Neuron (in vitro differentiated cells): ENCODE measurements around the gene BOLA2B.
"Not testable (repeated sequence)": the region's sequence is repeated elsewhere in the genome, so short reads cannot be mapped to it uniquely, and the experiment has no call there.

Experiments used
- H2AFZ ChIP-seq: one replicate; pipeline ENCODE4 v1.6.1; 2013; ENCODE audit warnings: low read depth, mild to moderate bottlenecking, inconsistent platforms, low read length, moderate library complexity
- H3K27me3 ChIP-seq: one replicate; pipeline ENCODE4 v1.6.1; 2013; ENCODE audit warnings: low read length; ENCODE audit not compliant: insufficient read depth
- H3K36me3 ChIP-seq: one replicate; pipeline ENCODE4 v1.6.1; 2013; ENCODE audit warnings: low read length; ENCODE audit not compliant: insufficient read depth
- H3K4me1 ChIP-seq: one replicate; pipeline ENCODE4 v1.6.1; 2013; ENCODE audit warnings: low read length; ENCODE audit not compliant: insufficient read depth
- H3K4me3 ChIP-seq: 2 replicates; pipeline ENCODE4 v1.5.1; 2013; ENCODE audit warnings: mild to moderate bottlenecking, low read length, moderate library complexity
- H3K9me3 ChIP-seq: one replicate; pipeline ENCODE4 v1.6.1; 2013; ENCODE audit warnings: low read length

BOLA2B gene

GRCh38 chr16:30193615-30194014, at the start of gene BOLA2B, which contains the start of gene SLX1A:
Gene BOLA2B, minus strand, starts transcription at chr16:30193666. Its CDS starts 71 bp downstream, at chr16:30193595.
Gene SLX1A, plus strand, starts transcription at chr16:30193875. Its CDS starts 210 bp downstream, at chr16:30194085.
- H3K4me3 ChIP-seq, result peak within 1 kb of the TSS; percentile 52
- H3K9me3 ChIP-seq, H2AFZ ChIP-seq, H3K4me1 ChIP-seq, H3K36me3 ChIP-seq, H3K27me3 ChIP-seq: not testable (repeated sequence)

DNA sequence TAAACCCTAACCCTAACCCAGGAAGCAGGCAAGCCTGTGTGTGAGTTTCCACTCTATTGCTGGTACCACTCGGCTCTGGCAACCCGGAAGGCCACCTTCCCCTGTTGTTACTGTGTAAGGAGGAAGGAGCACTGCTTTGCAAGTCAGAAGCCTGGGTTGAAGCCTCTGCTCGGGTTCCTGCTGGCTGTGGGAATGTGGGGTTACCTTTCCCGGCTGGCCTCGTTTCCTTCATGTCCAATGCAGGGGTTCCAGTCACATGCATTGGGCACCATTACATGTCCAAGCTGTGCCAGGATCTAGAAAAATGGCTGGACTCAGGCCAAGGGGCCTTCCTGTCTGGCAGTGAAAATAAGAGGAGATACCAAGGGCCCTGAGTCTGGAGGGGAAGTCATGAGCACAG, 23.6 kb upstream of the BOLA2B start:
- not testable (repeated sequence) for H3K4me3 ChIP-seq, H3K4me1 ChIP-seq, H3K27me3 ChIP-seq, H3K9me3 ChIP-seq, H3K36me3 ChIP-seq, H2AFZ ChIP-seq

GRCh38 chr16:30211414-30211813, 17.9 kb upstream of the BOLA2B start:
- not testable (repeated sequence) for H3K27me3 ChIP-seq, H3K36me3 ChIP-seq, H3K9me3 ChIP-seq, H2AFZ ChIP-seq, H3K4me3 ChIP-seq, H3K4me1 ChIP-seq

DNA sequence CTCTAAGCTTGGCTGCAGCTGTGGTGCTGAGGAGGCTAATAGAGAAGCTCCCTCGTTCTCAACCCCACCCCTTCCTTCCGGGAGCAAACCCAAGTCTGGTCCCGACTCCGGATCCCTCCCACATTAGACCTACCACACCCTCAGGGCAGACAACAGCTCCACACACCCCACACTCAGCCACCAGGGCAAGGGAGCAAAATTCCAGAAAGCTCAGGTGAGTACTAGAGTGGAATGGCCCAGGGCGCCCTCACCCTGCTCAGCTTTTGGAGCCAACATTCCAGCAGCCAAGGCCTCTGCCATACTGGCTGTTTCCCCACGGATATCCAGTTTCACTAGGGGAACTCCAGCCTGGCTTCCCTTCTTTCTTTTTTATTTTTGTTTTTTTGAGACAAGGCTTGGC, 15.6 kb upstream of the BOLA2B start:
- H3K36me3 ChIP-seq, H3K4me3 ChIP-seq, H3K27me3 ChIP-seq, H3K4me1 ChIP-seq, H2AFZ ChIP-seq, H3K9me3 ChIP-seq: not testable (repeated sequence)

DNA sequence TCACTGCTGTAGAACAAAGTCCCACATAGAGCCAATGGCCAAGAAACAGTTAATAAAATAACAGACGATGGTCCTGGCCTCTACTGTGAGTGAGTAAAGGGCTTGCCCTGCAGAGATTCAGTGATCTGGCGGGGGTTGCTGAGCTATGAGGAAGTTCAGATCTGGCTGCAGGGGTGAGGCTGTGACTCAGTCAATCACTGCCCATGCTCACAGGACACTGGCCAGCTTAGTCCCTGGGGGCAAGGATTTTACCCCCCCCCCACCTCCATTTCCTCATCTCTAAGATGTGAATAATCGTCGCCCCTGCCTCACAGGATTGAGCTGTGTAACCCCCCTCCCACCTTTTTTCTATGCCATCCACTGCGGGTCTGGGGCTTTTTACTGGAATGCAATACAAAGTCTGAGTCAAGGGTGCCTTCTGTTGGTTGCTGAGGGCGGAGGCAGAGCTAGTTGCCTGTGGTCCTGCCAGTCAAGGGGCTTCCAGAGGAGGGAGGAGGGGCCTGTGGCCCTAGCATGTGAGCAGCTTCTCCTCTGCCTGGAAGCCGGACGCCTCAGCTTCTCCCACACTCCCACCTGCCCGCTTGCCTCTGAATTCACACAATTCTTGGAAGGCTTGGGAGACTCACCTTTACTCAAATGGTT, 13.7 kb upstream of the BOLA2B start:
- not testable (repeated sequence) for H3K4me3 ChIP-seq, H3K27me3 ChIP-seq, H3K36me3 ChIP-seq, H3K9me3 ChIP-seq, H2AFZ ChIP-seq, H3K4me1 ChIP-seq

- H3K4me3 ChIP-seq, result not testable (repeated sequence)
Observed at GRCh38 chr16:30206252-30206651, 12.8 kb upstream of the BOLA2B start.

DNA sequence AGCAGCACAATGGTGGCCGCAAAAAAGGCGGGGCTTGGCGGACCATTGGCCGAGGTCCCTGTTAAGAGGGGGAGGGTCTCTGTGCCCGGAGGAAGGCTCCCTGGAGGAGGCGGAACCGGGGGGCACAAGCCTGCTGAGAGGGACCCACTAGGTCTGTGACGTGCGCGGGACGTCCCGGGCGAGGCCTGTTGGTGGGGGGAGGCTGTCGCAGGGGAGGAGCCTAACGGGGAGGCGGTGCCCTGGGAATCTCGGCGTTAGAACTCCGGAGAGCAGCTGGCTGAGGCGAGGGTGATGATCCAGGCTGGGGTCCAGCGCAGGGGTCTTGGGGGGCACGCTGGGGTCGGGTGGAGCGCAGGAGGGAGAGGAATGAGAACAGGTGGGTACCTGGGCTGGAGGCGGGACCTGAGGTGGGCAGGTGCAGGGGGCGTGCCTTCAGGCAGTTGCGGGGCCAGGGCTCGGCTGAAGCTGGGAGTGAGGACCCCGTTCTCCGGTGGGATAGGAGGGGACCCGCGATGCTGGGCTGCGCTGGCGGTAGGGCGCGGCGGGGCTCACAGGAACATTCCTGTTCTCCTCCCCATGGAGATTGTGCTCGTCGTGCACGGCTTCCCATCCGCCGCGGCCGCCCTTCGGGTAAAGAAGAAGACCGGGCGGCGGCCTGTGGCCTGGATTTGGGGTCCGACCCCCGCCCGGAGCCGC, 12.2 kb upstream of the BOLA2B start:
- not testable (repeated sequence) for H2AFZ ChIP-seq, H3K4me1 ChIP-seq, H3K36me3 ChIP-seq, H3K9me3 ChIP-seq, H3K4me3 ChIP-seq, H3K27me3 ChIP-seq

More at GRCh38 chr16:30206252-30206651, 12.8 kb upstream of the BOLA2B start:
- H2AFZ ChIP-seq, H3K4me1 ChIP-seq, H3K9me3 ChIP-seq, H3K36me3 ChIP-seq, H3K27me3 ChIP-seq: not testable (repeated sequence)

- not testable (repeated sequence) for H3K36me3 ChIP-seq, H2AFZ ChIP-seq, H3K4me3 ChIP-seq, H3K4me1 ChIP-seq, H3K9me3 ChIP-seq, H3K27me3 ChIP-seq
Observed at GRCh38 chr16:30199608-30200343, 6.3 kb upstream of the BOLA2B start.

GRCh38 chr16:30199049-30199448, 5.6 kb upstream of the BOLA2B start, which contains the start of gene SULT1A3:
Gene SULT1A3, plus strand, starts transcription at chr16:30199255. Its CDS starts 1,474 bp downstream, at chr16:30200729.
- not testable (repeated sequence) for H2AFZ ChIP-seq, H3K36me3 ChIP-seq, H3K27me3 ChIP-seq, H3K4me1 ChIP-seq, H3K9me3 ChIP-seq, H3K4me3 ChIP-seq

DNA sequence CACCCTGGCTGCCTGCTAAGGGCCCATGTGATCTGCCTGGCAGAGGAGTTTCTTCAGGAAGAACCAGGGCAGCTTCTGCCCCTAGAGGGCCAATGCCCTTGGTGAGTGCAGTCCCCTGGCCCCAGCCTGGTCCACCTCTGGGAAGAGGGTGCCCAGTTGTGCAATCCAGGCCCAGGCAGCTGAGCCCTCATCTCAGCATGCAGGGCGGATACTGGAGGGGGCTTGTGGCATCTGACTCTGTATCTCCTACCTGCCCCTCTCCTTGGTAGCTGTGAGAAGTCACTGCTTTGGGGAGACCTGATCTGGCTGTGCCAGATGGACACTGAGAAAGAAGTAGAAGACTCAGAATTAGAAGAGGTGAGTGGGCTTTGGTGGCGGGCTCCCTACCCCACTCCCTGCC, 3.5 kb upstream of the BOLA2B start:
- H2AFZ ChIP-seq, H3K4me3 ChIP-seq, H3K36me3 ChIP-seq, H3K27me3 ChIP-seq, H3K9me3 ChIP-seq, H3K4me1 ChIP-seq: not testable (repeated sequence)

- H2AFZ ChIP-seq, H3K27me3 ChIP-seq, H3K4me1 ChIP-seq, H3K9me3 ChIP-seq, H3K36me3 ChIP-seq: not testable (repeated sequence)
- peak overlapping the region; percentile 52 for H3K4me3 ChIP-seq
Observed at GRCh38 chr16:30194172-30194925, 883 bp upstream of the BOLA2B start.

- H2AFZ ChIP-seq, H3K27me3 ChIP-seq, H3K36me3 ChIP-seq, H3K9me3 ChIP-seq, H3K4me3 ChIP-seq, H3K4me1 ChIP-seq: not testable (repeated sequence)
Observed at GRCh38 chr16:30193098-30193497, 368 bp downstream of the BOLA2B start.

GRCh38 chr16:30191158-30191557, 2.3 kb downstream of the BOLA2B start:
- H3K4me1 ChIP-seq, H3K4me3 ChIP-seq, H2AFZ ChIP-seq, H3K36me3 ChIP-seq, H3K9me3 ChIP-seq, H3K27me3 ChIP-seq: not testable (repeated sequence)
